Activated naive CD4-positive, alpha-beta T cell treated with anti-CD3 and anti-CD28 coated beads, Interleukin-2, amount 50 U/mL, for 72 hours (primary cell): Measurements from ENCODE around the gene SRSF9. TPM values are rescaled to one million over a fixed set of nuclear protein-coding genes. Genes with fewer than 3 reads are reported as not detected.
"Not testable (repeated sequence)": the region's sequence is repeated elsewhere in the genome, so short reads cannot be mapped to it uniquely, and the experiment has no call there.

Experiments used
- ATAC-seq, 2 donors: fragments of 150-1000 bp; cut with Tn5 transposase; 2 replicates each; pipeline ENCODE4 v1.10.0; 2021; ENCODE audit warnings: mild to moderate bottlenecking in 2 of 2, moderate library complexity in 2 of 2
- DNase-seq, 2 donors: peaks; one replicate each; pipeline ENCODE4 v3.0.0; 2021 to 2022; ENCODE audit warnings: low spot score in 2 of 2
- H3K27ac Mint-ChIP-seq, 2 donors: one replicate each; pipeline ENCODE4 v1.8.0; 2022; ENCODE audit warnings: mild to moderate bottlenecking in 2 of 2, mixed read lengths in 2 of 2
- H3K36me3 Mint-ChIP-seq, 2 donors: one replicate each; pipeline ENCODE4 v1.8.0; 2022; ENCODE audit warnings: mixed read lengths in 2 of 2
- H3K9me3 Mint-ChIP-seq, 2 donors: one replicate each; pipeline ENCODE4 v1.8.0; 2022; ENCODE audit warnings: mixed read lengths in 2 of 2
- total RNA-seq, 2 donors: library from RNA; stranded (reverse); gene quantifications; one replicate each; pipeline ENCODE4 v1.2.3, GENCODE V29; 2022

Gene SRSF9
- total RNA-seq, 2 donors from 2014 or later, result 148 to 207 TPM

GRCh38 chr12:120466560-120467315, 2.8 kb downstream of the SRSF9 start:
- DNase-seq (peak in 1 of 2 donors; percentile 38), ATAC-seq (no peak)

GRCh38 chr12:120465756-120466155, 3.8 kb downstream of the SRSF9 start:
- Mint-ChIP-seq H3K36me3 (peaks cover 11 to 26% of the 10 kb centered on the region in 2 donors), H3K27ac (peak overlapping the region in 1 of 2 donors; percentile 96), H3K9me3 (no peaks in the 10 kb centered on the region)
- no peak for DNase-seq
- ATAC-seq, result no peak

More at GRCh38 chr12:120466560-120467315, 2.8 kb downstream of the SRSF9 start:
- Mint-ChIP-seq H3K9me3 (no peaks in the 10 kb centered on the region), H3K27ac (peak overlapping the region; percentile 89 to 96), H3K36me3 (peaks cover 6 to 26% of the 10 kb centered on the region in 2 donors)

GRCh38 chr12:120463712-120464111, 5.8 kb downstream of the SRSF9 start:
- ATAC-seq (no peak), DNase-seq (no peak)
- Mint-ChIP-seq H3K9me3 (no peaks in the 10 kb centered on the region), H3K36me3 (peaks cover 11 to 26% of the 10 kb centered on the region in 2 donors), H3K27ac (no peak overlapping the region)

GRCh38 chr12:120462099-120462640, 7.4 kb downstream of the SRSF9 start:
- peak overlapping the region in 1 of 2 donors; percentile 83 for H3K27ac Mint-ChIP-seq
- peaks cover 11 to 12% of the 10 kb centered on the region in 2 donors for H3K36me3 Mint-ChIP-seq
- no peak for ATAC-seq

GRCh38 chr12:120460157-120460556, 9.4 kb downstream of the SRSF9 start:
- ATAC-seq, result no peak
- no peak for DNase-seq
- Mint-ChIP-seq H3K36me3 (peaks cover 6 to 12% of the 10 kb centered on the region in 2 donors), H3K9me3 (no peaks in the 10 kb centered on the region), H3K27ac (peak overlapping the region in 1 of 2 donors; percentile 19)

More at GRCh38 chr12:120462099-120462640, 7.4 kb downstream of the SRSF9 start:
- DNase-seq, result no peak
- H3K9me3 Mint-ChIP-seq, result no peaks in the 10 kb centered on the region

GRCh38 chr12:120457133-120457532, 12.4 kb downstream of the SRSF9 start:
- Mint-ChIP-seq H3K36me3 (peaks cover 0 to 5% of the 10 kb centered on the region in 2 donors), H3K27ac (peak overlapping the region; percentile 66 to 73), H3K9me3 (no peaks in the 10 kb centered on the region)
- peak in 1 of 2 donors; percentile 25 for ATAC-seq
- no peak for DNase-seq

GRCh38 chr12:120455302-120455701, 14.2 kb downstream of the SRSF9 start:
- Mint-ChIP-seq H3K36me3 (peaks cover 0 to 5% of the 10 kb centered on the region in 2 donors), H3K9me3 (no peaks in the 10 kb centered on the region), H3K27ac (peak overlapping the region; percentile 56 to 61)
- ATAC-seq (no peak), DNase-seq (no peak)

GRCh38 chr12:120453977-120454376, 15.6 kb downstream of the SRSF9 start:
- Mint-ChIP-seq H3K27ac (no peak overlapping the region), H3K36me3 (peaks cover 0 to 5% of the 10 kb centered on the region in 2 donors), H3K9me3 (no peaks in the 10 kb centered on the region)
- DNase-seq (no peak), ATAC-seq (peak; percentile 70 to 78)

GRCh38 chr12:120453060-120453750, 16.3 kb downstream of the SRSF9 start:
- Mint-ChIP-seq H3K9me3 (no peaks in the 10 kb centered on the region), H3K36me3 (peaks cover 0 to 5% of the 10 kb centered on the region in 2 donors), H3K27ac (peak overlapping the region in 1 of 2 donors; percentile 29)
- ATAC-seq, result no peak
- no peak for DNase-seq

GRCh38 chr12:120452524-120452923, 17.0 kb downstream of the SRSF9 start:
- H3K9me3 Mint-ChIP-seq, ATAC-seq, DNase-seq, H3K36me3 Mint-ChIP-seq: not testable (repeated sequence)
- H3K27ac Mint-ChIP-seq, result peak overlapping the region in 1 of 2 donors; percentile 29

GRCh38 chr12:120447992-120448391, 21.6 kb downstream of the SRSF9 start:
- H3K27ac Mint-ChIP-seq, result peak overlapping the region; percentile 89 to 99
- ATAC-seq (no peak), DNase-seq (no peak)
- peaks cover 22 to 35% of the 10 kb centered on the region in 2 donors for H3K36me3 Mint-ChIP-seq
- H3K9me3 Mint-ChIP-seq, result no peaks in the 10 kb centered on the region

- peak overlapping the region; percentile 89 to 99 for H3K27ac Mint-ChIP-seq
- ATAC-seq, result not testable (repeated sequence)
- H3K36me3 Mint-ChIP-seq, result peaks cover 22 to 35% of the 10 kb centered on the region in 2 donors
Measured at GRCh38 chr12:120446844-120447178, 22.7 kb downstream of the SRSF9 start.

GRCh38 chr12:120445911-120446843, 23.4 kb downstream of the SRSF9 start, which contains the start of the genes GATC and TRIAP1:
GATC (plus strand) TSS chr12:120446444; CDS start chr12:120446481, 37 bp downstream.
TRIAP1 (minus strand) TSS chr12:120446384; CDS start chr12:120446372, 12 bp downstream.
- Mint-ChIP-seq H3K36me3 (peaks cover 22 to 35% of the 10 kb centered on the region in 2 donors), H3K9me3 (no peaks in the 10 kb centered on the region), H3K27ac (peak within 1 kb of the TSS; percentile 98 to 99)
- ATAC-seq, result peak; percentile 93 to 97
- DNase-seq, result peak; percentile 85 to 90

More at GRCh38 chr12:120446844-120447178, 22.7 kb downstream of the SRSF9 start:
- DNase-seq, H3K9me3 Mint-ChIP-seq: not testable (repeated sequence)

- H3K9me3 Mint-ChIP-seq, result no peaks in the 10 kb centered on the region
- peaks cover 20 to 41% of the 10 kb centered on the region in 2 donors for H3K36me3 Mint-ChIP-seq
- DNase-seq (no peak), ATAC-seq (no peak)
- H3K27ac Mint-ChIP-seq, result peak overlapping the region in 1 of 2 donors; percentile 99
Measured at GRCh38 chr12:120444676-120445075, 24.9 kb downstream of the SRSF9 start.

GRCh38 chr12:120439646-120440247, 29.8 kb downstream of the SRSF9 start:
- ATAC-seq (peak; percentile 30 to 47), DNase-seq (peak in 1 of 2 donors; percentile 74)
- H3K36me3 Mint-ChIP-seq, result peaks cover 9 to 16% of the 10 kb centered on the region in 2 donors
- H3K27ac Mint-ChIP-seq, result no peak overlapping the region
- no peaks in the 10 kb centered on the region for H3K9me3 Mint-ChIP-seq
